ENCODE data around the gene SPARCL1. TPM values are rescaled to one million over a fixed set of nuclear protein-coding genes. Genes with fewer than 3 reads are reported as not detected.

The SPARCL1 gene
- total RNA-seq, 1 donor from 2014 or later = 26.1 TPM

GRCh38 chr4:87521757-87522374 is 7.3 kb downstream of the SPARCL1 start:
- no peaks in the 10 kb centered on the region for H3K27me3 Mint-ChIP-seq (ENCODE audit: low read depth)

DNA sequence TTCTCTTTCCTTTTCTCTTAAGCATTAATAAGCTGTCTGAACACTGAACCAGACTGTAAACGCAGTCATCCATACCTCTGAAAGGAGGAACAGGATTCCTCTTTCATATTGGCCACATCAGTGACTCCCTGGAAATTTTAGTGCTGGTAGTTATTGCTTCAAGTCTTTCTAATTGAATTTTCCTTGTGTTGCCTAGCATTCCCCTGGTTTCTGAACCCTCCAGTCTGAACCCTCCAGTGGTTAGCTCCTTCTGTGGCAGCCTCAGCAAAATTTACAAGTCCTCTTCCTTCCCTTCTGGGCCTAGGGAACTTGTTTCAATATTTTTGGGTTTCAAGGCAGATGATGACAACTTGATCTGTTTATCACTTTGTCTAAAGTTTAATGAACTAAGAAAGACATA is 7.9 kb downstream of the SPARCL1 start:
- no peak for TF ChIP-seq CTCF (IDR thresholded peaks at IDR 0.05)
- H3K9me3 Mint-ChIP-seq (ENCODE audit: low read depth) = peaks cover 10% of the 10 kb centered on the region
- H3K36me3 Mint-ChIP-seq (ENCODE audit: low read depth) = peaks cover 4% of the 10 kb centered on the region
- H3K4me1 Mint-ChIP-seq (ENCODE audit: low read depth) = peaks cover 38% of the 10 kb centered on the region
- peak overlapping the region; percentile 34 for H3K27ac Mint-ChIP-seq (ENCODE audit: unreplicated experiment)
- H3K27me3 Mint-ChIP-seq (ENCODE audit: low read depth) = no peaks in the 10 kb centered on the region
- DNase-seq (ENCODE audit: low spot score) = no peak
- H3K4me3 Mint-ChIP-seq (ENCODE audit: unreplicated experiment) = no peak overlapping the region

More at GRCh38 chr4:87521757-87522374, 7.3 kb downstream of the SPARCL1 start:
- no peak overlapping the region for H3K4me3 Mint-ChIP-seq (ENCODE audit: unreplicated experiment)
- DNase-seq (ENCODE audit: low spot score) = no peak
- TF ChIP-seq CTCF (IDR thresholded peaks at IDR 0.05) = no peak
- H3K4me1 Mint-ChIP-seq (ENCODE audit: low read depth) = peaks cover 43% of the 10 kb centered on the region
- peak overlapping the region; percentile 34 for H3K27ac Mint-ChIP-seq (ENCODE audit: unreplicated experiment)
- peaks cover 4% of the 10 kb centered on the region for H3K36me3 Mint-ChIP-seq (ENCODE audit: low read depth)
- peaks cover 10% of the 10 kb centered on the region for H3K9me3 Mint-ChIP-seq (ENCODE audit: low read depth)

- no peak overlapping the region for H3K27ac Mint-ChIP-seq (ENCODE audit: unreplicated experiment)
- DNase-seq (ENCODE audit: low spot score) = no peak
- no peaks in the 10 kb centered on the region for H3K27me3 Mint-ChIP-seq (ENCODE audit: low read depth)
- no peak overlapping the region for H3K4me3 Mint-ChIP-seq (ENCODE audit: unreplicated experiment)
- H3K4me1 Mint-ChIP-seq (ENCODE audit: low read depth) = peaks cover 12% of the 10 kb centered on the region
- no peak for TF ChIP-seq CTCF (IDR thresholded peaks at IDR 0.05)
- H3K36me3 Mint-ChIP-seq (ENCODE audit: low read depth) = no peaks in the 10 kb centered on the region
- H3K9me3 Mint-ChIP-seq (ENCODE audit: low read depth) = no peaks in the 10 kb centered on the region
These were observed 11.6 kb downstream of the SPARCL1 start for GRCh38 chr4:87517621-87518020.

- H3K9me3 Mint-ChIP-seq (ENCODE audit: low read depth) = no peaks in the 10 kb centered on the region
- no peak overlapping the region for H3K27ac Mint-ChIP-seq (ENCODE audit: unreplicated experiment)
- H3K36me3 Mint-ChIP-seq (ENCODE audit: low read depth) = no peaks in the 10 kb centered on the region
- DNase-seq (ENCODE audit: low spot score) = no peak
- H3K4me3 Mint-ChIP-seq (ENCODE audit: unreplicated experiment) = no peak overlapping the region
- no peaks in the 10 kb centered on the region for H3K27me3 Mint-ChIP-seq (ENCODE audit: low read depth)
- peaks cover 3% of the 10 kb centered on the region for H3K4me1 Mint-ChIP-seq (ENCODE audit: low read depth)
- no peak for TF ChIP-seq CTCF (IDR thresholded peaks at IDR 0.05)
These were observed 12.5 kb downstream of the SPARCL1 start for GRCh38 chr4:87516683-87517082.

- H3K36me3 Mint-ChIP-seq (ENCODE audit: low read depth) = peaks cover 5% of the 10 kb centered on the region
- TF ChIP-seq CTCF (IDR thresholded peaks at IDR 0.05) = no peak
- no peak overlapping the region for H3K27ac Mint-ChIP-seq (ENCODE audit: unreplicated experiment)
- H3K27me3 Mint-ChIP-seq (ENCODE audit: low read depth) = no peaks in the 10 kb centered on the region
- H3K4me1 Mint-ChIP-seq (ENCODE audit: low read depth) = peaks cover 6% of the 10 kb centered on the region
- no peak overlapping the region for H3K4me3 Mint-ChIP-seq (ENCODE audit: unreplicated experiment)
- no peak for DNase-seq (ENCODE audit: low spot score)
- no peaks in the 10 kb centered on the region for H3K9me3 Mint-ChIP-seq (ENCODE audit: low read depth)
These were observed 16.8 kb downstream of the SPARCL1 start for GRCh38 chr4:87512400-87512799.

All from chondrocyte (in vitro differentiated cells).